Vagina (tissue), 2 donors: ENCODE results near the gene CYSRT1.
"Not testable (repeated sequence)": the region's sequence is repeated elsewhere in the genome, so short reads cannot be mapped to it uniquely, and the experiment has no call there.

ENCODE experiments used
- POLR2A ChIP-seq, 2 donors: fragments of 450-650 bp; IDR thresholded peaks; one replicate each; pipeline ENCODE4 v1.6.1; 2017; ENCODE audit warnings: antibody characterized with exemption in 2 of 2, mild to moderate bottlenecking in 2 of 2, moderate library complexity in 2 of 2
- POLR2AphosphoS5 ChIP-seq, 2 donors: sonication (generic); formaldehyde crosslinking; IDR thresholded peaks; one replicate each; pipeline ENCODE4 v1.9.0; 2017; ENCODE audit warnings: antibody characterized with exemption in 2 of 2, mild to moderate bottlenecking in 2 of 2, low read depth in 1 of 2; ENCODE audit not compliant: insufficient read depth in 1 of 2
- TF ChIP-seq, protein P1 (sequence below), 3 experiments: fragments of 450-650 bp in 2 of 3; fragments of 200-600 bp in 1 of 3; sonication (generic) in 1 of 3; IDR thresholded peaks; one replicate each; pipeline ENCODE4 v1.5.1; 2017 to 2019; ENCODE audit warnings: antibody characterized with exemption in 3 of 3, mild to moderate bottlenecking in 2 of 3, moderate library complexity in 2 of 3

DNA sequence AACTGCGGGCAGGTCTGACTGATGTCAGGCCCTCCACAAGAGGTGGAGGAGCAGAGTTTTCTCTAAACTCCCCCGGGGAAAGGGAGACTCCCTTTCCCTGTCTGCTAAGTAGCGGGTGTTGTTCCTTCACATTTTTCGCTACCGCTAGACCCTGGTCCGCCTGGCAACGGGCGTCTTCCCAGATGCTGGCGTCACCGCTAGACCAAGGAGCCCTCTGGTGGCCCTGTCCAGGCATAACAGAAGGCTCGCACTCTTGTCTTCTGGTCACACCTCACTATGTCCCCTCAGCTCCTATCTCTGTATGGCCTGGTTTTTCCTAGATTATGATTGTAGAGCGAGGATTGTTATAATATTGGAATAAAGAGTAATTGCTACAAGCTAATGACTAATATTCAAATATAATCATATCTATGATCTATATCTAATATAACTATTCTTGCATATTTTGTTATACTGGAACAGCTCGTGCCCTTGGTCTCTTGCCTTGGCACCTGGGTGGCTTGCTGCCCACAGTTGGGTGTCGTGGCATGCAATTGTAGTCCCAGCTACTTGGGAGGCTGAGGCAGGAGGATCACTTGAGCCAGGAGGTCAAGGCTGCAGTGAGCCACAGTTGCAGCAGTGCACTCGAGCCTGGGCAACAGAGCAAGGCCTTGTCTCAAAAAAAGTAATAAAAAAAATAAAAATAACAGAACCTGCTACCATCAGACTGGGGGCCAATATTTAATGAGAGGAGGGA lies 37.4 kb downstream of the CYSRT1 start:
- not testable (repeated sequence) for TF ChIP-seq POLR2A (IDR thresholded peaks at IDR 0.05); POLR2AphosphoS5 (IDR thresholded peaks at IDR 0.05; ENCODE audit: insufficient read depth in 1 of 2, low read depth in 1 of 2)
- TF ChIP-seq, protein P1, sequence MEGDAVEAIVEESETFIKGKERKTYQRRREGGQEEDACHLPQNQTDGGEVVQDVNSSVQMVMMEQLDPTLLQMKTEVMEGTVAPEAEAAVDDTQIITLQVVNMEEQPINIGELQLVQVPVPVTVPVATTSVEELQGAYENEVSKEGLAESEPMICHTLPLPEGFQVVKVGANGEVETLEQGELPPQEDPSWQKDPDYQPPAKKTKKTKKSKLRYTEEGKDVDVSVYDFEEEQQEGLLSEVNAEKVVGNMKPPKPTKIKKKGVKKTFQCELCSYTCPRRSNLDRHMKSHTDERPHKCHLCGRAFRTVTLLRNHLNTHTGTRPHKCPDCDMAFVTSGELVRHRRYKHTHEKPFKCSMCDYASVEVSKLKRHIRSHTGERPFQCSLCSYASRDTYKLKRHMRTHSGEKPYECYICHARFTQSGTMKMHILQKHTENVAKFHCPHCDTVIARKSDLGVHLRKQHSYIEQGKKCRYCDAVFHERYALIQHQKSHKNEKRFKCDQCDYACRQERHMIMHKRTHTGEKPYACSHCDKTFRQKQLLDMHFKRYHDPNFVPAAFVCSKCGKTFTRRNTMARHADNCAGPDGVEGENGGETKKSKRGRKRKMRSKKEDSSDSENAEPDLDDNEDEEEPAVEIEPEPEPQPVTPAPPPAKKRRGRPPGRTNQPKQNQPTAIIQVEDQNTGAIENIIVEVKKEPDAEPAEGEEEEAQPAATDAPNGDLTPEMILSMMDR (IDR thresholded peaks at IDR 0.05) = peak; percentile 14 to 34 (median 15)
